Islet precursor cell (in vitro differentiated cells): ENCODE data around the gene FARP1.
"Not testable (repeated sequence)": the region's sequence is repeated elsewhere in the genome, so short reads cannot be mapped to it uniquely, and the experiment has no call there.

ENCODE experiments used
- DNase-seq: peaks from one replicate; pipeline ENCODE4 v3.0.0-alpha.2; 2018

Gene FARP1

DNA sequence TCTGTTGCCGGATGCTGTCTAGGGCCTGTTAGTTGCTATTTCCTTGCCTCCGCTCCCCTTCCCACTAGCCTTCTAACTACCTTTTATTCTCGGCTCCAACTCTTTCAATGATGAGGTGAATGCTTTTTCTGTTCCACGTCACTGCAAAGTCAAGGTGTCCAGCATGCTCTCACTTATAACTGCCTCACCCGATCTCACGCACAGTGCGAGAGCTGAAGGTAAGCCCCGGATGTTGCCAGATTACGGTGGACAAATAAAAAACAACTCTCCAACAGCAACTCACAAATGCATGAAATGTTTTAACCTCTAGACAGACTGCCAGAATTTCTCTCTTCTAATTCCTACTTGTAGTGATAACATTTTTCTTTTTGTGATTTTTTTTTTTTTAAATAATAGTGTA lies 264.1 kb downstream of the FARP1 start:
- no peak for DNase-seq

DNA sequence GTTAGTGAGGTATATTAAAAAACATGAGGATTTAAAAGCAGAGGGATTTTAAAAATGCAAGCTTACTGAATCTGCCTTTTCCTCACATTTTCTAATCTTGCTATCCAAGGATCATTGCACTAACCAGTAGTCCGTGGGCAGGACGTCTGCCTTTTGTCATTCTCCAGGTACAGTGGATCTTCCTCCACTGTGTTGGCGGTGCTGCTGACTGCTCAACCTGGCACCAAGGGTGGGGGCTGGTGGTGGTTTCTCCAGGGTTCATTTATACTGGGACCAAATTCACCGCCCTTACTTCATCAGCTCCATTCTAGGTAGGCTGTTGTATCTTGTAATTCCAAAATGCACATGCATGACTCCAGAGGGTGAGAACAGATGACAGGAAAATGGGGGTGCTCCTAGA lies 264.7 kb downstream of the FARP1 start:
- DNase-seq, result no peak

DNA sequence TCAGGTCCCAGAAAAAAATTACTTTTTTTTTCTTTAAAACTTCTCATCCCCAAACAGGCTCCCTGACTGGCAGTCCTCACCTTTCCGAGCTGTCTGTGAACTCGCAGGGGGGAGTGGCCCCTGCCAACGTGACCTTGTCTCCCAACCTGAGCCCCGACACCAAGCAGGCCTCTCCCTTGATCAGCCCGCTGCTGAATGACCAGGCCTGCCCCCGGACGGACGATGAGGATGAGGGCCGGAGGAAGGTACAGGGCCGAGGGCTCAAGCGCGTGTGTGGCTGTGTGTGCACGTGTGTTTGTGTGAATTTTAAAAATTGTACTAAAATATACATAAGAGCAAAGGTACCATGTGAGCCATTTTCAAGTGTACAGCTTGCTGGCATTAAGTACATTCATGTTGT lies 266.4 kb downstream of the FARP1 start:
- DNase-seq, result no peak

DNA sequence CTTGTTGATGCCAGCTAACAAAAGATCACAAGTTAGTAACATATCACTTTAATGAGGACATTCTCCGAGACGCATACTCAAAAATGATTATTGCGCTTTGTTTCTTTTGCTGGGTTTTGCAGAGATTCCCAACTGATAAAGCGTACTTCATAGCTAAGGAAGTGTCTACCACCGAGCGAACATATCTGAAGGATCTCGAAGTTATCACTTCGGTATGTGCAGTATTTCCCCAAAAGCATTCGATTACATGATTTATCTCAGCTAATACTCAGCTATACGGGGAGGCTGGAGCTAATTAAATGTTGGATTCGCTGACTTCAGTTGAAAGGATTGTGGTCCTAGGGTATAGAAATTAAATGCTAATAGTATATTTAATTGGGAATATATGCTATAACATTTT lies 267.7 kb downstream of the FARP1 start:
- no peak for DNase-seq

DNA sequence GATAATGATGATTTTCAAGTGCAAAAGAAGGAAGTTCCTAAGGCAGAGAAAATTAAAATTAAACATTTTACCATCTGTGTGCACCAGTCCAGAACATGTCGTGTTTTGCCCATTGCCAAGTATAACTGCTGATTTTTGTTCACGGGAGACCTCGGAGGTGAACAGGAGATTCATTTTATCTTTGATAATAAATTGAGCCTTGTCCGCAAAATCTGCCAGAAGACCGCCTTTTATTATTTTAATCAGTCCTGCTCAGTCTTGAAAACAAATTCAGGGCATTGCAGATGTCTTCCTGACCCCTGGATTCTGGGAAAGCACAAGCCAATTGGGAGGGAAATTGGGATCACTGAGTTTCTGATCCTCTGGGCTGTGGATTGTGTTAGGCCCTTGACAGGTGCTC lies 268.1 kb downstream of the FARP1 start:
- no peak for DNase-seq

DNA sequence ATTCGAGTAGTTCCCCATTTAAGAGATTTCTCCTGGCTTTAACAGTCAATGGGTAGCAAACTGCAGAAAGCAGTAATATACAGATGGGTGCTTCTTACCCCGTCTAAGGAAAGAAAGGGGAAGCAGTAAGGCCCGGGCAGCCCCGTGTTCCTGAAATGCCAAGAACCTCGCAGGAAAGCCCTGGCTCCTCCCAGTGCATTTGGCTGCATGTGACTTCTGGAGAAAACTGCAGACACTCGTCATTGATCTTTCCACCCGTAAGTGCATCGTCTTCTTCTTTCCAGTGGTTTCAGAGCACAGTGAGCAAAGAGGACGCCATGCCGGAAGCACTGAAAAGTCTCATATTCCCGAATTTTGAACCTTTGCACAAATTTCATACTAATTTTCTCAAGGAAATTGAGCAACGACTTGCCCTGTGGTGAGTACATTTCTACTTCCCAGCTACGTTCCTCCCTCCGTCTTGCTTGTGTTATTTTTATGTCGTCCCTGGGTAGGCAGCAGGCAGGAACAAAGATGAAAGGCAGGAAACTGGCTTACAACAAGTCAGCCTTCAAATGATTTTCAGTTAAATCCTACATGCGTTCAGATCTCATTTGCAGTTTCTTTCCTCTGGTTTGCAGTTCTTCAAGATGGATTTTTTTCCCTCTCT lies 268.8 kb downstream of the FARP1 start:
- no peak for DNase-seq

DNA sequence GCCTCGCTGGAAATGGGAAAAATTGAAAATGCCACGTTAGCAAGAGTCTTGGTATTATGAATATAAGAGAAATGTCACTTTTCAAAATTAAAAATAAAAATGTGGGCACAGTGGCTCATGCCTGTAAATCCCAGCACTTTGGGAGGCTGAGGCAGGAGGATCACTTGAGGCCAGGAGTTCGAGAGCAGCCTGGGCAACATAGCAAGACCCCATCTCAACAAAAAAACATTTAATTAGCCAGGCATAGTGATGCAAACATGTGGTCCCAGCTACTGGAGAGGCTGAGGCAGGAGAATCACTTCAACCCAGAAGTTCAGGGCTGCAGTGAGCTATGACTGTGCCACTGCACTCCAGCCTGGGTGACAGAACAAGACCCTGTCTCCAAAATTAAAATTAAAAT lies 270.4 kb downstream of the FARP1 start:
- DNase-seq, result not testable (repeated sequence)

DNA sequence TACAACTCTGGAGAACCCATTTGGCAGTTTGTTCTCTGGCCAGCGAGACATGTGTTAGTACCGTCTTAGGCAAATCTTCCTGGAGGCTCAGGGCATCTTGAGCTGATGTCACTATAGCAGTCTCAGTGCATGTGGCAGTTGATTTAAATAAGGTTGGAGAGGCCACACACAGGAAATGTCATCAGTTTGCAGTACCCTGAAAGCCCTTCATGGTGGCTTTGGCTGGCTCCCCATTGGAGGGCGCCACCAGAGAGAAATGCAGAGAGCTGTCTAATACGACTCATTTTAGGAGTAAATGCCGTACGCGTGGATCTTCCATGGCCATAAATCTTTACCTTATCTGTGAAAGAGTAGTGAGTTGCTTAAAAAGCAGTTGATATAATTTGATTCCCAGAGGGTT lies 270.9 kb downstream of the FARP1 start:
- DNase-seq, result no peak

DNA sequence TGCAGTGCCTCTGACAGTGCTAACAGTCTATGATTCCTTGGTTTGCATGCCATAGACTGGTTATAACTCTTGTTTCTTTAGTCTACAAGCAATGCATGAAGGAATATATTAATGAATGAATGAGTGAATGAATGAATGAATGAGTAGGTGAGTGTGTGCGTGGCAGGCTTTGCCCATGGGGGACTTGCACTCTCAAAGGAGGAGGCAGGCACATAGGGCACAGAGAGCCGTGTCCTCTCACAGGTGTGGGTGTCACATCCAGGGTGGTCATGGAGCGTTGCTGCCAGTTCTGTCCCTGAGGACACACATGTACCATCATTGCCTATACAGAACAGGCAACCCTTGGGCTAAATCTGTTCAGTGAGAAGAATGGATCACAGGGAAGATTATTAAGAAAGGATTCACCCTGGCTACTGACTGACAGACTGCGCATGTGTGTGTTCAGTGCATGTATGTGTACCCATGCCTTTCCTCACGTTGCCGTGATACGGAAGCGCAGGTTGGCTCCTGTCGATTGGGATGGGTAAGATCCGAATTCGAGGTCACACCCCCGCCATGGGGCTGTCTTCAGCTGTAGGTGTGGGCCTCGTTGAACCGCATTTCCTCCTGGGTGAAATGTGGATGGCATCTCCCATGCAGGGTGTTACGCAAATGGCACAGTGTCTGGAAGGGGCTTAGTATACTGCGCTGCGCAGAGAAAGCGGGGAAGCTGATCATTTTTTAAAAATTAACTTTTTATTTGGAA lies 272.6 kb downstream of the FARP1 start:
- no peak for DNase-seq

DNA sequence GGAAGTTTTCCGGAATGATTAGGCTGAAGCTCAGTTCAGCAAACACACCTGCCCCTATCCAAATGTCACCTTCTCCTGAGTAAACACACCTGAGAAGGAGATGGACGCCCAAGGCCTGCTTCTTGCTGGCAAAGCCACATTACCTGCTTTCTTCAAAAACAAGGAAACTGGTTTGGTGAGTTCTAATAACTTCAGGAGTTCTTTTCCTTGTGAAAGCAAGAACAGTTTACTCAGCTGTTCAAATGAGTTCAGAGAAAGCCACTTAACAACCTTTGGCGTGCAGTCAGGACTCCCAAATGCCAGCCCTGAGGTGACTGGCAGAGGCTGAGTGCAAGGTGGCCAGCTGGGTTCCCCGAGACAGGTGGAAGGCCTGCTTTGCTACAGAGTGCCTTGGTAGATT lies 273.5 kb downstream of the FARP1 start:
- DNase-seq, result no peak

DNA sequence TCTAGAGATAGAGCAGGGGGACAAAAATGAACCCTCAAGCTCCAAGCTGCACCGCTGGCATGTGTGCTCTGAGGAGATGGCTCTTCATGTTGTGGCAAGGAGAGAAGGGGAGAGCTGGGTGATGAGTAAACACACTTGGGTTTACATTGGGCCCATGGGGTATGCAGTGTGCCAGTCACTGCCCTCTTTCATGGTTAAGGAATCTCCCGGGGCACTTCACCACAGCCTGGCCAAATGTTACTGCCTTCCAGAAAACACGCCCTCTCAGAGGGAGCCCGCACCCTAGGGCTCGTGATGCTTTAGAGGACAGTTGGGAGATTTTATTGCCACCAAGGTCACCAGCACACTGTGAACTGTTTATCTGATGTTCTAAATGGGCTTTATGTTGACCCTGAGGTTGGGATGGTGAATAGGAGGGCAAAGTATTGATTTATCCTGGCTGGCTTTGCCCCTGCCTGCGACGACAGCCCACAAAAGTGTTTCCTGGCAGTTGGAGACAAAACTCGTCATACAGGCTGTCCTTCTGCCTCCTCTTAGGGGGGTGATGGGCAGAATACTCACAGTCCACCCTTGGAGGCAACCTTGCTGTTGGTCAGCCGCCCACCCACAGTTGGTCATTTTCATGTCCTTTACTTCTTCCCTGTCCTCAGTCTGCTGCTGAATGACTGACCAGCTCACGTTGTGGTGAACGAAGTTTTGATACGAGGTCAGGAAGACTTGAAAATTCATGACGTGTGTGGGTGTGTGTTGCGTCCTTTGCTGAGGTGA lies 277.1 kb downstream of the FARP1 start:
- DNase-seq, result no peak

DNA sequence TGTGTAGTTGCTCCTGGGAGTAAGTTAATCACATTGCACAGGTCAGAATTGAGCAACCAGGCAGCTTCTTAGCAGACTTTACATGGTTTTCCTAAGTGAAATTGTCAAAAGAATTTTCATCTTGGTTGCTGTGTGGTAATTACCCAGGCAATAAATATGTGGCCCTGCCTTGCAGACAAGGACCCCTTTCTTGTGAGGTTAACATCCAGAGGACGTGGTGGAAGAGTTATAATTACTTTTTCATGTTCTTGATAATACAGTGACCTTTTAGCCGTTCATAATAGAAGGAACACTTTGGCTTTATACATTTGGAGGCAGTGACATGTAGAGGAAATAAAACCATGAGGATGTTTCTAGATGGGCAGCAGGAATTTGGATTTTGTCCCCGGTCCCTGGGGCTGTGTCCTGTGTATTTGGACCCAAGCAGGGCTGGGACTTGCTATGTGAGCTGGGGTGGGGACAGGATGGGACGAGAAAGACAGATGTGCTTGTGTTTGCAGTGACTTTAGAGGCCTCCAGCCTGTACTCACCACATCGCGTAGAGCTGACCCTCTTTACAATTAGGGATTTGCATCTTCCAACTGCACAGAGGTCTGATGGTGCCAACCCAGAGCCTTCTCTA lies 277.8 kb downstream of the FARP1 start:
- DNase-seq, result no peak

DNA sequence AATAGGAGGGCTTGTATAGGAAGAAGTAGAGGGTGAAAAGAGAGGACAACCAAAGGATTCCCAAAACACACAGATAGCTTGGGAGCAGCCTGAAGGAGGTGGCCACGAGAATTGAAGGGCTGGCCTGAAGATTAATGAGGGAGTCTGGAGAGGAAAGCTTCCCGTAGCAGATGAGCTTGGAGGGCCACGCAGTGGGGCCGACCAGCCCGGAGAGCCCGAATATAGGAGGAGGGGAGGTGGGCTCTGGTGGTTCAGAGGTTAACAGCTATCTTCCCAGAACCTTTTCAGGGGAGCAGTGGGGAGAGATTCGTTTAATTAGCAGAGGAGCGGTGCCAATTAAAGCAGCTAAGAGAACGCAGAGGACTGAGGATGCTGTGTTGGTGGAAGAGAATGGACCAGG lies 279.2 kb downstream of the FARP1 start:
- no peak for DNase-seq

DNA sequence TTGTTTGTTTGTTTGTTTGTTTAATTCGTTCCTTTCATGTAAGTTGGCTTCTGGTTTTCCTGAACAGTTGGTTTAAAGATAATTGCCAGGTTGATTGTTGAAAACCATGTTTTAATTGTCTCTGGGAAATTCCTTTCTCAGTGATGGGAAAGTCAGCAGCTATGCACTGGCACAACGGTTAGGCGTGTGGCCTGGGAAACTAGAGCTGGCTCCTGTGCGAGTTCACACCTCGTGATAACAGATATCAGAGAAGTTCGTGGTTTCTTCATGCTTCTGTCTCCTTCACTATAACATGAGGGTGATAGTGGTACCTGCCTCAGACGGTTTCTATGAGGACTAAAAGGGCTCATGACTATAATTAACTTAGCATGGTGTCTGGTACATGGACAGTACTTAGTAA lies 280.5 kb downstream of the FARP1 start:
- no peak for DNase-seq

DNA sequence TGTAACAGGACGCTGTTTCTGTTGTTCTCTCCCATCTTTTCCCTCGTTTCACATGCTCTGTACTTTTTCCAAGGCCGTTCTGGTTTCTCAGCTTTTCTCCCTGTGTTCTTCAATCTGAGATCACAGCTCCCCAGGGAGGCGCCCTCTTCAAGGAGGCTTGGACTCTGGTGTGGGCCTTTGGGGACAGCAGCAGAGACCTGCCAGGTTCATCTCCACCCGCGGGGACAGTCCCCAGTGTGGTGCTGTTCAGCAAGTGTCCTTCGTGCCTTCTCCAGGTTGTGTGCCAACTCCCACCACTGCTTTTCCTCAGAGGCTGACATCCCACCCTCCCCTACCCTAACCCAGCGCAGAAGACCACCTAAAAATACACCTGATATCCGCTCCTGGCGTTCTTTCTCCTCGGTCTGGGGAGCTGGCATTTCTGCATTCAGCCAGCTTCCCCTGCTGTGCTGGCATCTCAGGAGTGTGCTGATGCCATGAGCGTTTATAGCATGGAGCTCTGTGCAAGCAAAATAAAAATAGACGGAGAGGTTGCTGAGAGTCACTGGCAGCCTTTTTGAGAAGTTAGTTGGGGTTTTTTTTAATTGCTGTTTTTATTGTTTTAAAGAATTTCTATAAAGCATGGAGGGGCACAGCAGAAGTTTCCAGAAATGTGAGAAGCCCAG lies 284.6 kb downstream of the FARP1 start:
- DNase-seq, result no peak

DNA sequence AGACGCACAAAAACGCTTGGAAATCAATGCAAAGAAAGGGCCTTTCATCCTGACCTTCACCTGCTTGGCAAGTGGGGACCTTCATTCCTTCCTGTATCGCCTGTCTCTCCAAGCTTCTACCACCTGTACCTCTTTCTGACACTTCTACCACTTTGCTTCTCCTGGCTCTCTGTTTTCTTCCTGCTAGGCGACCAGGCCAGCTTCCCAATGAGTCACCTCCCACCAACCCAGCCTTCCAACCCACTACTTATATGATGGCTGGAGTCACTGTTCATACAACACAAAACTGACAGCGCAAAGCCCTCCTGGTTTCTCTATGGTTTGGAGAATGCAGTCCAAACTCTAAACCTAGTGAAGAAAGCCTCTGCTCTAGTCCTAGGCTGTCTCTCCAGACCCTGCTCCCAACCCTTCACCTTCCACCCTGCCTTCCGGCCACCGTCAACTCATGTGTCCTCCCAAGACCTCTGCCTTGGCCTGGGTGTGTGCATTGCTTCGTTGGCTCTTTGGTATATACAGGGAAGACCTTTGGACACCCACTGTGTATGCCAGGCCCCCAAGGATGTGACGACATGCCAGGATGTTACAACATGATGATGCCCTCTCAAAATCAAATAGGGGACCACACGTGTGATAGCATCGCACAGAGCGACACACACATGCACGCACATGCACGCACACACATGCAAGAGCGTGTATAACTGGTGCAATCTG lies 285.5 kb downstream of the FARP1 start:
- DNase-seq, result no peak

DNA sequence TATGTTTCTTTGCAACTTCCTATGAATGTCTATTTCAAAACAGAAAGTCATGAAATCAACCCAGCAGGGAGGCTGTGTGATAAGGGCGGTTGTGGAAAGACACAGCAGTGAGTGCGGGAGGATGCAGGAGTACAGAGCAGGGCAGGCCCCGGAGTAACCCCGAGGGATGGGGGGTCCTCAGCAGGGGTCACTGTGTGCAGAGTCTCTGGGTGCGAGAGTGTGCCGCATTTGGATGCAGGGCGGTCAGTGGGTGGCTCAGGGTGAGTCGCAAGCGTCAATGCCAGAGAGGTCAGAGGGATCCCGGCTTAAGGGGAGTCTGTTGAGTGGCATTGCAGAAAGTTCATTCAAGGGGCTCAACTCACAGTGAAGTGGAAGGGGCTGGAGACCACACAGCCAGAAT lies 286.2 kb downstream of the FARP1 start:
- no peak for DNase-seq

DNA sequence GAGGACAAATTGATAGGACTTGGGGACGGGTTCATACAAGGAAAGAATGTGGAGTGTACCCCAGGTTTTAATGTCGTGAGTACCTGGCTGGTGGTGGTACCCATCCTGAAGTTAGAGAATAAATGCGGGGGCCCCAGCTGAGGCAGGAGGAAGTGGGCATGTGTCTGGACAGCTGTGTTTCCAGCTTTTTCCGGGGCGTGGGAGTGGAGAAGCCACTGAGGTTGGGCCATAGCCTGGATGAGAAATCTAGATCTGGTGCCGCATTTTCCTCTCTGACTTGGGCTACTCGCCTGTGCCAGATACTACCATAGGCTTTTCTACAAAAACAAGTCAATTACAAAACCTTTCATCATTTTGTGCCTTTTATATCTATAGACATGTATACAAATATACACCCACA lies 286.6 kb downstream of the FARP1 start:
- DNase-seq, result no peak

DNA sequence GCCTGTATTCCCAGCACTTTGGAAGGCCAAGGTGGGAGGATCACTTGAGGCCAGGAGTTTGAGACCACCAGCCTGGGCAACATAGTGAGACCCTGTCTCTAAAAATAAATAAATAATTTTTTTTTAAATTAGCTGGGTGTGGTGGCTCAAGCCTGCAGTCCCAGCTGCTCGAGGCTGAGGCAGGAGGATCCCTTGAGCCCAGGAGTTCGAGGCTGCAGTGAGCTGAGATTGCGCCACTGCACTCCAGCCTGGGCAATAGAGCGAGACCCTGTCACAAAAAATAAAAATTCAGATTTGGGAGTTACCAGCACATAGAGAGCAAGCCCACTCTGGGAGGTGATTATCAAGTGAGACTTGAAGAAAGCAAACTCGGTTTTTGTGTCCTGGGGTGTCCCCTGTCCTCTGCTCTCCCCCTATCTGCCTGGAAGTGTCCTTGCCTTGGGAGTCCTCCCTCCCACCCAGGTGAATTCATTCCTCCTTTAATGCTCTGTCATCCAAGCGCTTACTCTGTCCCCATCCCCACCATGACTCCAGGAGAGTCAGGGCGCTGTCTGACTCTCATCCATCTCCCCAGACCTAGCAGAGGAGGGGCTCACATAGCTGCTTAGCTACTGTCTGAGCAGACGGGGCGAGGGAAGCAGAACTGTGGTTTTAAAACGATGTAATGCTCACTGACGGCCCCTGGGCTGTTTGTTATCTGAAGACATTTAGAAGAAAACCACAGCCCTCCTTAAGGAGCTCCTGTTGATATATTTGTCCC lies 287.3 kb downstream of the FARP1 start:
- peak; percentile 85 for DNase-seq

DNA sequence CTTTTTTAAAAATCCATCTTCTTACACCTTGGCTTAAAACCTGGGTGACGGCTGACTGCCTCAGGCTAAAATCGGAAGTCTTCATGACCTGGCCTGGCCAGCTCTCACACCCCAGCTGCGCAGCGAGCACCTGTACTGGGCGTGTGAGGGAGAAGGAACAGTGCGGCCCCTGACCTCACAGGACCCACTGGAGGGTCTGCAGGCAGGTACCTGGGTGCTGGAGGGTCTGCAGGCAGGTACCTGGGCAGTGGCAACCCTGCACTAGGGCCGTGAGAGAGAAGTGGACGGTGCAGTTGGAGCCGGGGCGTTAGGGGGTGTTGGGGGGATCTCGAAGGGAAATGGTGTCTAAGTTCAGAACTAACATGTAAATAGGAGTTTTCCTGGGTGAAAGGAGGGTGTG lies 289.7 kb downstream of the FARP1 start:
- no peak for DNase-seq

DNA sequence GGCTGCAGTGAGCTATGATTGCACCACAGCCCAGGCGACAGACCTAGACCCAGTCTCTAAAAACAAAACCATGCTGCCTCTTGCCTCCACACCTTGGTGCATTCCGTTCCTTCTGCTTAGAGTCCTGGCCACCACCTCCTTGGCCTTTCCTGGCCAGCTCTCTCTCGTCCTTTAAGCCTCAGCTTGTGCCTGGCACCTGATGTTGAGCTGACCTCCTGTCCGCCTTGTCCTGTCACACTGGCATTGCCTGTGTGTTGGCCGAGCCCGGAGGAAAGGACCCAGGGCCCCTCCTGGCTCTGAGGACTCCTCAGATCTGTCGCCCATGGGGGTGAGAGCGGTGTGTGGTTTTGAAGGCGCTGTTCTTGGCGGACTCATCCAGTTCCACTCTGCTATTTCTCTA lies 290.8 kb downstream of the FARP1 start:
- DNase-seq, result no peak

DNA sequence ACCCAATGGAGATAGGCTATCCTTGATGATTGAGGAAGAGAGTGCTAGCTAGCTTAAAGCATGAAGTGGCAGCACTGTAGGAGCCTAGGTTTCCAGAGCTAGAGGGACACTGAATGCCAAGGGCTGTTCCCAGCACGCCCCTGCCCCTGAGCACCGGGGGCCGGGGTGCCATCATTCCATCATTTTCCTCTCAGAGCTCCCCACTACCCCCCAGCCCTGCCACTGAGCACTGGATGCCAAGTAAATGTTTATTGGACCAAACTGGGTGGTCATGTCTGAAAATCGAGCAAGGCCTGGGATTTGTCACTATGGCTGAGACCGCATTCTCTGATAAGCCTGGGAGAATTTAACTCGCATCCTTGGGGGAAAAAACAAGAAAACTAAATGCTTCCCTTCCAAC lies 291.2 kb downstream of the FARP1 start:
- no peak for DNase-seq
